ENCODE results near the gene GRIP2.
A peak's percentile ranks its signal among the peaks of the same experiment; 100 is the strongest.
"Not testable (repeated sequence)": the region's sequence is repeated elsewhere in the genome, so short reads cannot be mapped to it uniquely, and the experiment has no call there.

The GRIP2 gene

GRCh38 chr3:14520149-14520548, 20.0 kb downstream of the GRIP2 start:
- DNase-seq (ENCODE audit: low spot score) = no peak

DNA sequence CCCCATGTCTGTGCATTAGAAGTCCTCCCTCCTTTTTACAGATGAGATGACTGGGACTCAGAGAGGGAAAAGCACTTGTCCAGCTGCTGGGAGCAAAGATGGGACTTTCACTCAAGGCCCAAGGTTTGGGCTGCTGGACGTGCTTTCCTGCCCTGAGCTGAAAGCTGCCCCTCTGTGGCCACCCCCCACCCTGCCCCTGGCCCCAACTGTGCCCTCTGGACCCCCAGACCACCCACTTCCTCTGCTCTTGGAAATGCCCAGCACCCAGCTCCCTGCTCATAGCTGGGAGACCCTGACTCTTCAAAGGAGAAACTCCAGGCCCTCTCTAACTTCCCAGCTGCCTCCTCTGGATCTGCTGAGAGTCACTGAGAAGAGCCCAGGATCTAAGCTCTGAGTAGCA, 20.7 kb downstream of the GRIP2 start:
- no peak for DNase-seq (ENCODE audit: low spot score)

- DNase-seq (ENCODE audit: low spot score) = no peak
Measured at GRCh38 chr3:14518893-14519292, 21.2 kb downstream of the GRIP2 start.

- DNase-seq (ENCODE audit: low spot score) = no peak
Measured at GRCh38 chr3:14518432-14518802, 21.7 kb downstream of the GRIP2 start.

DNA sequence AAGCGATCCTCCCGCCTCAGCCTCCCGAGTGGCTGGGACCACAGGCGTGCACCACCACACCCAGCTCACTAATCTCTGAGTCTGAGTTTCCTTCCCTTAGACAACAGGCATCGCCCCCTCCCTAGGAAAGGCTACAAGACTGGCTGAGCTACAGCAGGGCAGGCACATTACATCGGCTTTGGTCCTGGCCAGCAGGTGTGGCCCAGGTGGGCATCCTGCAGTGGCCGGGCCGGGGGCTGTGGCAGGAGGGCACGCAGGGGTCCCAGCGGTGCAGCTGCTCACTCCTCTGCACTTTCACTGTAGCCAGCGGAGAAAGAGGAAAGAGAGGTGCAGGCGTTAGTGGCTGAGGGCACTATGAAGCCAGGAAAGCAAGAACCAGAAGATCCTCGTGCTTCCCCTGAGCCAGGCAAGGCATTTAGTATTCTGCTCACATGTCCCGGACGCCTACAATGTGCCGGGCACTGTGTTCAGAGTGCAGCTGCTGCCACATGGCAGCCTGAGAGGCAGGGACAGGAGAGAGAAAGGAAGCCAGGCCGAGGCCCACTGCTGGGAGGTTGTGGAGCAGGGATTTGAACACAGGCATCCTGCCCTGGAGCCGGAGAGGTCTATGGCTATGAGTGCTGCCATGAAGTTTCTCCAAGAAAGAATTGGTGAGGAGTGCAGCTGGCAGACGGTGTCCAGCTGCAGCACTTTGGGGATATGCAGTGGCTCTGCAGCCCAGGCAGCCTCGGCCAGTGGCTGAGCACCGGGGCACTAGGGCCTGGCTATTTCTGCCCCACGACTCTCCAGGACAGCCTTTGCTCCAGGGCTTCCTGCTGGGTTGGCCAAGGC, 22.3 kb downstream of the GRIP2 start:
- no peak for DNase-seq (ENCODE audit: low spot score)

DNA sequence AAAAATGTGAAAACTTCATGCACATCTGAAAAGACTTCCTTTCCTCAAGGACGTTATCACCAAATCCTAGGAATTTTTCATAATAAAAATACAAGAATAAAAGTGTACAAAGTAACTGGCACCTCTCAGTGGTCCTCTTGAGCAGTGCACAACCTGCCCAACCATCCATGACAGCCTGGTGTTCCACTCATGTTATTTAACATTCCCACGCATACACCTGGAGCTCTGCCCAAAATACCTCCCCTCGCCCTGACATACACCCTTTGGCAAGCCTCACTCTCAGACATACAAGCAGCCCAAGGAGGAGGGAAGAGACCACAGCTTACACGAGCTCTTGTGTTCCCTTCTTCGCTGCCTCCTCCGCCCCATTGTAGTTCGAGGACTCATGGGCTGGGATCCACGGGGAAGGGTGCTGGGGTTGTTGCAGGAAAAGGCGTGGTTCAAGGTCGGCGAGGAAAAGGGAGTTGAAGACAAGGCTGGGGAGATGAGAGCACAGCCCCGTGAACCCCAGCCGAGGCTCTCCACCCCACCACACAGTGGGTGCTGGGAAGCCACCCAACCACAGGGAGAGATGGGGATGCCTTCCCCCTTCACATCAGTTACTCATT, 23.3 kb downstream of the GRIP2 start:
- no peak for DNase-seq (ENCODE audit: low spot score)

- DNase-seq (ENCODE audit: low spot score) = not testable (repeated sequence)
Measured at GRCh38 chr3:14515526-14515925, 24.6 kb downstream of the GRIP2 start.

GRCh38 chr3:14514323-14514720, 25.8 kb downstream of the GRIP2 start:
- no peak for DNase-seq (ENCODE audit: low spot score)

DNA sequence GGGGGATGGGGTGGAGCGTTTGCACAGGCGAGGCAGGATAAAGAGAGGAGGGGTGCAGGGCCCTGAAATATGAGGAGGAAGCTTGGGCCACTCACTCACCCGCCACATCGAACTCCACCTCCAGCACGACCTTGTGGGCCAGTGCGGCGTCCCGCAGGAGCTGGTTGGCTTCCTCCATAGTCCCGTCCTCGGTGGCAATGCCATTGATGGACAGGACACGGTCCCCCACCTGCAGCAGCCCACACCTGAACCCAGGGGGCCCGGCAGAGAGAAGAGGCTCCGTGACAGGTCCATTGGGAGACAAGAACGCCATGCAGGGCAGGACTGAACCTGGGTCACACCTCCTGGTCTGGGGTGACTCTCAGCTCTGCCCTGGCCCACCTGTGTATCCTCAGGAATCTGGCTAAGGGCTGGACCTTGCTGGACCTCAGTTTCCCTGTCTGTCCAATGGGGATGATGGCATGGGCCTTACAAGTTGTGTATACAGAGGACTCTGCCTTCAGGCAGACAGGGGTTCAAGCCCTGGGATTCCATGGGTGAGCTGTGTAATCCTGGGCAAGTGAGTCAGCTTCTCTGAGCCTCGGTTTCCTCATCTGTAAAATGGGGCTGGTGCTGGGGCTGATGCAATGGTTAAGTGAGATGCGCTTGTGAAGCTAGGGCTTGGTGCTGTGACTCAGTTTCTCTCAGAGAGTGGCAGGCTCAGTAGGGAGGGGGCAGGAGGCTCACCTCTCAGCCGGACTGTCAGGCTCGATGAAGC, 26.4 kb downstream of the GRIP2 start:
- no peak for DNase-seq (ENCODE audit: low spot score)

DNA sequence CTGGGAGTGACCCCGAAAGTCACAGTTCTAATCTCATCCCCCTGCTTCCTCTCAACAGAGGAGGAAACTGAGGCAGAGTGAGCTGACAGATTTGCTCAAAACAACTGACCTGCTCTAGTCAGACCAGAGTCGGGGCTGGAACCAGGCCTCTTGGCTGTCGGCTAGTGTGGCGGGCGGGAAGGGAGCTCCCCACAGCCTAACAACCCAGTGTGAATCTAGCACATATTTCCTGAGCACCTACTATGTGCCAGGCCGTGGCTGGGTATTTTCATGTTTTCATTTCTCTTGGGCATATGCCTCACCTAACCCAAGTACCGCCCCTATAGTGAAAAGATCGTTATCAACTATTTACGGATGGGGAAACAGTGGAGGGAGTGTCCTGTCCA, 27.2 kb downstream of the GRIP2 start:
- no peak for DNase-seq (ENCODE audit: low spot score)

- DNase-seq (ENCODE audit: low spot score) = no peak
Measured at GRCh38 chr3:14512281-14512941, 27.7 kb downstream of the GRIP2 start.

GRCh38 chr3:14511623-14512280, 28.4 kb downstream of the GRIP2 start:
- DNase-seq (ENCODE audit: low spot score) = no peak

- no peak for DNase-seq (ENCODE audit: low spot score)
Measured at GRCh38 chr3:14510838-14511622, 29.1 kb downstream of the GRIP2 start.

DNA sequence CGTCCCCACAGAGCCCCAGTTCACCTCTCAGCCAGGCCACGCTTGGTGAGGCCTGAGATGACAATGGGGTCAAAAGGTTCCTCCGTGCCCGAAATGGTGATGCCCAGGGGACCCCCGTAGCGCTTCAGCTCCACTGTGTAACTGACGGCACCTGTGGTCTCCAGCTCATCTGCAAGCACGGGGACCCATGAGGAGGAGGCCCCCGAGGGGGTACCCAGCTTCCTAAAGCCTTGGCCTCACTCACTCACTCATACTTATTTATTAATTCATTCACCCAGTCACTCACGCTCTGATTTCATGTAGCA, 30.4 kb downstream of the GRIP2 start:
- no peak for DNase-seq (ENCODE audit: low spot score)

DNA sequence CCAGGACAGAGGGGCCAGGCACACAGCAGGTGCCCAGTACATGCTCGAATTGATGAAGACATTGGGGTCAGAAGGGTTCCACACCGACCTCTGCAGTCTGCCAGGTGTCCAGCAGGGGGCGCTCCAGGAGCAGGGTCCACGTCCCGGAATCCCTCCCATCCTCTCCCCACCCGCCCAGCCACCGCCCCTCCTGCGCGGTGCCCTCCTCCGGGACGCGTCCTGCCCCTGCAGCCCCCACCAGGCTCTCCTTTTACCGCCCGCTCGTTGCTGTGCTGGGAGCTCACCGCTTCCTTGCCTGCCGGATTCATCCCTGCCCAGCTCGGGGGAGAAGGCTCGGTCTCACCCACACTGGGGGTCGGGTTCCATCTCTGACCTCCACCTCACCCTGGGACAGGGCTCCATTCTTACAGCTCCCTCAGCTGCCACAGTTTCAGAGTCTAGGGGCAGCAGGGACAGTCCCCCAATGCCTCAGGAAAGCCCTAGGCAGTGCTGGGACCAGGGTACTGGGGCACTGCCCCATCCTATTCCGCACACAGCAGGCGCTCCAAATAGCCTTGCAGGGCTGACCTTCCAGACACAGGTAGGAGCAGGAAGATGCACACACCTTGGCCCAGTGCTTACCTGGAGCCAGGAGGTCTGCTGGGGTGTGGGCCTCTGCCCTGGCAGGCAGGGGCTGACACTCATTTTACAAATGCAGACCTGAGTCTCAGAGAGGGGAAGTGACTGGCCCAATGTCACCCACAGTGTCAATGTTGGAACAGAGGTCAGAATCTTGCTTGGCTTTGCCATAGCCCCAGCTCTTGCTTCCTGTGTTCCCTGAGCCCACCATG, 31.0 kb downstream of the GRIP2 start:
- DNase-seq (ENCODE audit: low spot score) = peak; percentile 65

- no peak for DNase-seq (ENCODE audit: low spot score)
Measured at GRCh38 chr3:14508505-14508819, 31.7 kb downstream of the GRIP2 start.

DNA sequence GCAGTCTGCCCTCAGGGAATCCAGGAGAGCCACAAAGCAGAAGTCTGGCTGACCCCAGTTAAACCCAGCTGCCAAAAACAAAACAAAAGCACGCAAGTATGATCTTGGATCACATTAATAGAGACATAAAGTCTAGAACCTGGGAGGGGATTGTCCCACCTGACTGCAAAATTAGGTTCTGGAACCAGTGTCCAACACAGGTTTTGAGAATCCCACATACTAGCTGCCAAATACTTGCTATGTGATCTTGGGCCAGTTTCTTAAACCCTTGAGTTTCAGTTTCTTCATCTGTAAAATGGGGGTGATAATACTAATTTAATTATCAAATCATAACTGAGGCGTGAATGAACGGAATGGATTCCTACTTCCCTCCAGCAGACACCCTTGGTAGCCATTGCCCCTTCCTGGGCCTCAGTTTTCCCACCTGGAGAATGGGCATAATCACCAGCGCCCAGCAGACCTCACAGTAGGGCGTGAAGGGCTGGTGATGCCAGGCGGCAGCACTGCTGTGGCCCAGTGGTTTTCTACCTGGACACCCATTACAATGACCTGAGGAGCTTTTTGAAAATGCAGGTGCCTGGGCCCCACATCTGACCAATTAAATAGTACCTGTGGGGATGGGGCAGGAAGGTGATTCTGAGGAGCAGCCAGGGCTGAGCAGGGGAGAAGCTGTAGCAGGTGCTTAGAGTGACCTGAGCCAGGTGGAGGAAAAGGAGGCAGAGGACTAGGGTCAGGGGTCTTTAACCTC, 32.2 kb downstream of the GRIP2 start:
- DNase-seq (ENCODE audit: low spot score) = no peak

DNA sequence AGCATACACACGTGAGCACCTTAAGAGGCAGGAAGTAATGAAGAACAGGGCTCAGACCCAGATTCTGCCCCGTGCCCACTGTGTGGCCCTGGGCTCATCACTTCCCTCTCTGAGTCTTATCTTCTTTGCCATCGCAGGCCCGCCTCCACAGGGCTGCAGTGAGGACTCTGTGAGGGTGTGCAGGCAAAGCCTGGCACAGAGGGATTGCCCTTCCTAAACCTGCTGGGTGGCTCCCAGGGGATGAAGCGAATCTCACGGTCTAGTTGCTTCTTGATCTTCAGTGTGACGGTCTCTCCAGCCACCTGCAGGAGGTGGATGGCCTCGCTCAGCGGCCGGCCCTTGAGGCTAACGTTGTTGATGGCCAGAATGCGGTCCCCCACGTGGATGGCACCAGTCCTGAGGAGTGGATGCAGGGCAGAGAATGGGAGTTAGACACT, 32.8 kb downstream of the GRIP2 start:
- no peak for DNase-seq (ENCODE audit: low spot score)

DNA sequence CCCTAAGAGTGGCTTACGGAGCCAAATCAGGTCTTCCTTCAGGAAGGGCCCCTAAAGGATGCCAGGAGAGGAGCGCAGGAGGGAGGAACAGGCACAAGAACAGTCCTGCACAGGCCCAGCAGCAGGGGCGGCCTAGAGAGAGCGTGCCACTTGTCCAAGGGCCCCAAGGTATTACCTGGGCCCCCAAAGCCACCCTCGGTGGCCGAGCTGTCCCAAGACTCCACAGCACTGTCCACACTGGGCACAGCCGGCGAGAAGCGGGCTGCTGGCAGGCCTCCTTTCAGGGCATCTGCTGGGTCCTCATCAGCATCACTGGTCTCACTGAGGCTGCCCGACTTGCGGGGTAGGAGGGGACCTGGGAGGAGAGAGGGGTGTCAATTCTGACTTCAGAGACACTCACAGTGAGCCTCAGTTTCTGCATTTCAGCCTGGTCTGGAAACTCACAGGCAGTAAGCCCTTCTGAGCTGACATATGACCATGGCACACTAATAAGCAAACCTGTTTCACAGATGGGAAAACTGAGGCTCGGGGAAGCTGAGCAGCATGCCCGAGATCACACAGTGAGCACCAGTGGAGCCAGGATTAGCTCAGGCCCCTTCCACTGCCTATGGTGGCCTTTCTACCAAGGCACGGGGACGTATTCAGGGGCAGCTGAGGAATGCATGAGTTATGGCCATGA, 33.4 kb downstream of the GRIP2 start:
- DNase-seq (ENCODE audit: low spot score) = no peak
